Neural crest cell (in vitro differentiated cells): ENCODE measurements around the gene PTPRG. TPM values are rescaled to one million over a fixed set of nuclear protein-coding genes. Genes with fewer than 3 reads are reported as not detected.

Experiments
- DNase-seq: peaks from one replicate; pipeline ENCODE4 v3.0.0; 2021; ENCODE audit warnings: low read depth, mixed read lengths, low spot score
- H3K27ac Mint-ChIP-seq: one replicate; pipeline ENCODE4 v1.8.0; 2021; ENCODE audit warnings: mild to moderate bottlenecking, mixed read lengths; ENCODE audit not compliant: unreplicated experiment
- H3K27me3 Mint-ChIP-seq: 2 replicates; pipeline ENCODE4 v1.8.0; 2021; ENCODE audit warnings: low read depth, mild to moderate bottlenecking, mixed read lengths
- H3K36me3 Mint-ChIP-seq: 2 replicates; pipeline ENCODE4 v1.8.0; 2021; ENCODE audit warnings: low read depth, mild to moderate bottlenecking, mixed read lengths
- H3K4me1 Mint-ChIP-seq: 2 replicates; pipeline ENCODE4 v1.8.0; 2021; ENCODE audit warnings: mixed read lengths
- H3K4me3 Mint-ChIP-seq: one replicate; pipeline ENCODE4 v1.8.0; 2021; ENCODE audit warnings: mild to moderate bottlenecking, mixed read lengths
- H3K9me3 Mint-ChIP-seq: 2 replicates; pipeline ENCODE4 v1.8.0; 2021; ENCODE audit warnings: mixed read lengths
- total RNA-seq: library from RNA; stranded (reverse); gene quantifications from 2 replicates; pipeline ENCODE4 v1.2.1, GENCODE V29; 2021
- TF ChIP-seq, protein P1 (sequence below): fragments of 200-600 bp; sonication (generic); conservative IDR thresholded peaks from 2 replicates; pipeline ENCODE4 v1.5.0; 2021; ENCODE audit warnings: antibody characterized with exemption, mild to moderate bottlenecking

PTPRG gene
- total RNA-seq, 1 donor from 2014 or later, result 41.2 TPM

DNA sequence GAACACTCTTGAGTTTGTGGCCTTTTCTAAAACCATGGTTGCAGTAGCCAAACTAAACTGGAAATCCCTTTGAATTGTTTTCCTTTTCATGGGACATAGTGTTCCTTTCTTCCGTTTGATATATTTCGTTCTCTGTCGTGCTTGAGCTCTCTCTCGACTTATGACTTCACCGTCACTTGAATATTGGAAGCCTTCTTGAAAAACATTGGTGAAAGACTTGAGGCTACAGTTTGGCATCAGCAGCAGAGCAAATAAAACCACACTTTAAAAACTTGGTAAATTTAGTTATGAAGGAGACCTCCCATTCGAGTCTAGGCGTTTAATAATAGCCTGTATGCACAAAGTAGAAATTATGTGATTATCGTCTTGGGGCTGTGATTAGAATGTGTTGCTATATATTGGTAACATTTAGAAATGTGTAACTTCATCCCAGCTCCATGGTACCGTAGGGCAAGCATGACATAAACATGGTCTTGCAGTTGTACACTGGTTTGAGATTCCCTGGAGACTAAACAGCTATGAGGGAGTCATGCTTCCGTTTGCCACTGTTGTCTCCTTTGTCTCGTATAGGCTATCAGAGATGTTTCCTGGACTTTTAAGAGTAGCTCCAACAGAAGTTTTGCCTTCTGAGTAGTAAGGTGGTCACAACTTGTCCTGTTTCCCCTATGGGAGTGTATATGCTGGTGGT, 122.3 kb downstream of the PTPRG start:
- no peak for DNase-seq
- peaks cover 70% of the 10 kb centered on the region for H3K4me1 Mint-ChIP-seq
- H3K27ac Mint-ChIP-seq, result peak overlapping the region; percentile 51
- no peaks in the 10 kb centered on the region for H3K9me3 Mint-ChIP-seq
- H3K4me3 Mint-ChIP-seq, result no peak overlapping the region
- no peaks in the 10 kb centered on the region for H3K27me3 Mint-ChIP-seq
- TF ChIP-seq, protein P1, sequence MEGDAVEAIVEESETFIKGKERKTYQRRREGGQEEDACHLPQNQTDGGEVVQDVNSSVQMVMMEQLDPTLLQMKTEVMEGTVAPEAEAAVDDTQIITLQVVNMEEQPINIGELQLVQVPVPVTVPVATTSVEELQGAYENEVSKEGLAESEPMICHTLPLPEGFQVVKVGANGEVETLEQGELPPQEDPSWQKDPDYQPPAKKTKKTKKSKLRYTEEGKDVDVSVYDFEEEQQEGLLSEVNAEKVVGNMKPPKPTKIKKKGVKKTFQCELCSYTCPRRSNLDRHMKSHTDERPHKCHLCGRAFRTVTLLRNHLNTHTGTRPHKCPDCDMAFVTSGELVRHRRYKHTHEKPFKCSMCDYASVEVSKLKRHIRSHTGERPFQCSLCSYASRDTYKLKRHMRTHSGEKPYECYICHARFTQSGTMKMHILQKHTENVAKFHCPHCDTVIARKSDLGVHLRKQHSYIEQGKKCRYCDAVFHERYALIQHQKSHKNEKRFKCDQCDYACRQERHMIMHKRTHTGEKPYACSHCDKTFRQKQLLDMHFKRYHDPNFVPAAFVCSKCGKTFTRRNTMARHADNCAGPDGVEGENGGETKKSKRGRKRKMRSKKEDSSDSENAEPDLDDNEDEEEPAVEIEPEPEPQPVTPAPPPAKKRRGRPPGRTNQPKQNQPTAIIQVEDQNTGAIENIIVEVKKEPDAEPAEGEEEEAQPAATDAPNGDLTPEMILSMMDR, result no peak
- no peaks in the 10 kb centered on the region for H3K36me3 Mint-ChIP-seq

DNA sequence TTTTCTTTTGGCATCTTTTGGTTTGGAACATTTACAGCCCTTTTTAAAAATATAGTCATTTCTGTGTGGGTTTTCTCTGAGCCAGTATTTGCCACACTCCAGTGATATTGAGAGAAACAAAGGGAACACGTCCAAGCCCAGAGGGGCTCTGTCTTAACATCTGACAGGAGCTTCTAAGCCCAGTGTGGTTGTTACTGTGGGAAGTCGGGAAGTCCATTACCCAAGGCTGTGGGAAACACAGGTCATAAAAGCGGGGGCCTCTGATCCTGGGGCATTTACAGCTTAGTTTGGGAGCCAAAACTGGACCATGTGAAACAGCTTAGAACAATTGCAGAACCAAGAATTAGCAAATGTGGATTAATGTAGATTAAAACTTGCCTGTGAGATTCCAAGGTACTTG, 123.0 kb downstream of the PTPRG start:
- H3K27ac Mint-ChIP-seq, result peak overlapping the region; percentile 51

DNA sequence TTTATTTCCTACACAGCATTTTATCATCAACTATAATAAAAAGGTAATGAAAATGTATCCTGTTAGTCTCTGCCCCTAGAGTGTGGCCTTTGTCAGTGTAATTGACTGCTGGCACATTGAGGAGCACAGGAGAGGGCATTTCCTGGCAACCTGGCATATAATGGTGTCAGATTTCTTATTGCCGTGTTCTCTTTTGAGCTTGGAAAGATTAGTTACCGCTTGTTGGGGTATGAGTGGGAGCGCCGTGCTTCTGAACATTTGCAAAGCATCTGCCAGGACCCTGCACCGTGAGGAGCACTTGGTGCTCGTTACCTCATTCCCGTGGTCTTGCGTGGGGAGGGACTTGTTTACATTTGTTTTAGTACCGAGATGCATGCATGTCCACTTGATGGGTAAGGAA, 124.4 kb downstream of the PTPRG start:
- no peak overlapping the region for H3K4me3 Mint-ChIP-seq
- no peak overlapping the region for H3K27ac Mint-ChIP-seq
- no peak for DNase-seq
- no peaks in the 10 kb centered on the region for H3K9me3 Mint-ChIP-seq
- H3K27me3 Mint-ChIP-seq, result no peaks in the 10 kb centered on the region
- peaks cover 71% of the 10 kb centered on the region for H3K4me1 Mint-ChIP-seq
- H3K36me3 Mint-ChIP-seq, result no peaks in the 10 kb centered on the region
- TF ChIP-seq, protein P1, result no peak

More for the DNA sequence above, 123.0 kb downstream of the PTPRG start:
- Mint-ChIP-seq H3K36me3 (no peaks in the 10 kb centered on the region), H3K9me3 (no peaks in the 10 kb centered on the region), H3K4me3 (no peak overlapping the region), H3K4me1 (peaks cover 77% of the 10 kb centered on the region), H3K27me3 (no peaks in the 10 kb centered on the region)
- TF ChIP-seq, protein P1, result no peak
- DNase-seq, result no peak

- TF ChIP-seq, protein P1, result no peak
- peaks cover under 1% of the 10 kb centered on the region for H3K36me3 Mint-ChIP-seq
- H3K4me3 Mint-ChIP-seq, result no peak overlapping the region
- H3K9me3 Mint-ChIP-seq, result no peaks in the 10 kb centered on the region
- no peak overlapping the region for H3K27ac Mint-ChIP-seq
- peaks cover 67% of the 10 kb centered on the region for H3K4me1 Mint-ChIP-seq
- no peaks in the 10 kb centered on the region for H3K27me3 Mint-ChIP-seq
- DNase-seq, result no peak
These were observed 124.9 kb downstream of the PTPRG start for GRCh38 chr3:61686228-61686648.

DNA sequence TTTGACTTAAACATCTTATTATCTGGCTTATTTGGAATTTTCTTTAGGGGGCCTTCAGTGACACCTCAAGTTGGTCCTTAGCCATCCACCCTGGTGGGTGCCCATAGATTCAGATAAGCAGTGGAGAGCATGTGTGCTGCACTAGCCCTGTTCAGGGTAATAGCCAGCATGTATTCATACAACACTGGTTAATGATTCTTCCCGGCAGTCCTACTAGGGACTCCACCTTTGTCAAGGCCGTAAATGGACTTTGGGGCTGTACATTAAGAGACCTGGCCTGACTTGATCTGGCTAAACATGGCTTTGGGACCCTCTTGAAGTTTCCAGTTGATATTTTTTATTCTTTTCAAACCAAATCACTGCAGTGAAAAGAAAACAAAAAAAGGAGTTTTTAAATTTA, 125.8 kb downstream of the PTPRG start:
- Mint-ChIP-seq H3K9me3 (no peaks in the 10 kb centered on the region), H3K27me3 (no peaks in the 10 kb centered on the region), H3K36me3 (peaks cover 2% of the 10 kb centered on the region), H3K27ac (no peak overlapping the region), H3K4me1 (peaks cover 61% of the 10 kb centered on the region), H3K4me3 (peak overlapping the region; percentile 31)
- TF ChIP-seq, protein P1, result no peak
- no peak for DNase-seq
